ENCODE data around the gene TNNC2.
"Not testable (repeated sequence)": the region's sequence is repeated elsewhere in the genome, so short reads cannot be mapped to it uniquely, and the experiment has no call there.

Gene TNNC2

DNA sequence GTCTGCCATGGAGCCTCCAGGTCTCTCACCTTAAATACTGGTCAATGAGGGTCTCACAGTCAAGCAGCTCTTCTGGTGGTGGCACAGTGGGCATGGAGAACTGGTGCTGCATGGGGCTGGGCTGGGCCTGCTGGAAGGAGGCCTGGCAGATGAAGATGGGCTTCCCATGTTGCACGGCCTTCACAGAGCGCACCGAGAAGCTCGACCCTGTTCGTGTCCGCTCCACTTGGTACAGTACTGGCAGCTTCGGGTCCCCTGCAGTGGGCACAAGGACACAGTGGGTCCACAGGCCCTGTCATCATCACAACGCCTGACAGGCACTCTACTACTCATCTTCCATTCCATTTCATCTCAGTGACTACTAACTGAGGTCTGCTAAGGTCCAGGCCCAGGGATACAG lies 21.3 kb upstream of the TNNC2 start:
- DNase-seq: no peak

DNA sequence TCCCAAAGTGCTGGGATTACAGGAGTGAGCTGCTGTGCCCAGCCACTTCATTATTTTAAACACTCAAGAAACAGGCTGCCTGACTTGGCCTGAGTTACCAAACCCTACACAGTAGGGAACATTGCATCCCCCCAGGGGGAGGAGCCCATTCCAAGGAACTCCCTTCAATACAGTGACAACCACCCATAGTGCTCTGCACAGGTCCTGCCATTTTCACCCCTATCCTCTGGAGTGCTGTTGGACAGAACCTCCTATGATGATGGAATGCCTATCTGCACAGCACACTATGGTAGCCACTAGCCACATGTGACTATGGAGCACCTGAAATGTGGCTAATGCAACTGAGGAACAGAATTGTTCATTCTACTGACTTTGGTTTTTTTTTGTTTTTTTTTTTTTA lies 18.3 kb upstream of the TNNC2 start:
- no peak for DNase-seq

DNA sequence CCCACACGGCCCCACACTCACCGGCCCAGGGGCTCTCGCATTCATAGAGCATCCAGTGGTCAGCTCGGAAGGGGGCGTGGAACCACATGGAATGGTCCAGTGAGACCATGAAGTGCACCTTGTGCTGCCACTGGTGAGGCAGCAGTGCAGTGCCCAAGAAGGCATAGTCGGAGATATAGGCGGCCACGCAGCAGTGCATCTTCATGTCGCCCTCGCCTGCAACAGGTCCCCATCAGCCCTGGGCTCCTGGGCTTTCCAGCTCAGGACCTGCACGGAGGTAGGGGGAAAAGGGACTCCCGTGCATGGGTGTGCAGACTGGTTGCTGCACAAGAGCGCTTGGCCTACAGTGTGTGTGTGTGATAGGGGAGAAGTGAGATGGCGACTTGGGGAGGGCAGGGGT lies 16.4 kb upstream of the TNNC2 start:
- no peak for DNase-seq

DNA sequence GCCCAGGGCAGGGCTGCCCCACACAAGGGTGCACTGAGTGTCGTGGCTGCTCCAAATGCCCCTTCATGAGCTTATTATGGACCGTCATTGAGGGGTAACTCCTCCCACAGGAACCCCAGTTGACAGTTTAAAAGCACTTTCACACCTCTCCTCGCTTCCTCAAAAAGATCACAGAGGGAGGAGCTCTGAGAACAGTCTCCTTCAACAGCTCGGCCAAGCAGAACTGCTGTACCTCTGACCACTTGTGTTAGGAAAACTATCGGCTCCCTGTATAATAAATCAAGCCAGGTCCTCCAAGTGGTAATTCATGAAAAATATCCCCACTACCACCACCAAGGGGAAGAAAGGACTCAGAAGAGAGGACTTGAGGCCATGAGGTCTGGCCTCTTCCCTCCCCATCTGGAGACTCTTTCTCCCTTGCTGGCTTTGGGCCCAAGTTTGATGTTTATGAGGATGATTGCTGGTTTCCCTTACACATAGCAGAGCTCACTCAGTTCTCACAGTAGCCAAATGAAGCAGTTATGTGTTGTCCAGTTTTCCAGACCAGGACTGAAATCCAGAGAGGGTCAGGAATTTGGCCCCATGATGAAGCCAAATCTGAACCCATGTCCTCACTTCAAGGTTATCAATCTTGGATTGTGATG lies 15.2 kb upstream of the TNNC2 start:
- no peak for DNase-seq

DNA sequence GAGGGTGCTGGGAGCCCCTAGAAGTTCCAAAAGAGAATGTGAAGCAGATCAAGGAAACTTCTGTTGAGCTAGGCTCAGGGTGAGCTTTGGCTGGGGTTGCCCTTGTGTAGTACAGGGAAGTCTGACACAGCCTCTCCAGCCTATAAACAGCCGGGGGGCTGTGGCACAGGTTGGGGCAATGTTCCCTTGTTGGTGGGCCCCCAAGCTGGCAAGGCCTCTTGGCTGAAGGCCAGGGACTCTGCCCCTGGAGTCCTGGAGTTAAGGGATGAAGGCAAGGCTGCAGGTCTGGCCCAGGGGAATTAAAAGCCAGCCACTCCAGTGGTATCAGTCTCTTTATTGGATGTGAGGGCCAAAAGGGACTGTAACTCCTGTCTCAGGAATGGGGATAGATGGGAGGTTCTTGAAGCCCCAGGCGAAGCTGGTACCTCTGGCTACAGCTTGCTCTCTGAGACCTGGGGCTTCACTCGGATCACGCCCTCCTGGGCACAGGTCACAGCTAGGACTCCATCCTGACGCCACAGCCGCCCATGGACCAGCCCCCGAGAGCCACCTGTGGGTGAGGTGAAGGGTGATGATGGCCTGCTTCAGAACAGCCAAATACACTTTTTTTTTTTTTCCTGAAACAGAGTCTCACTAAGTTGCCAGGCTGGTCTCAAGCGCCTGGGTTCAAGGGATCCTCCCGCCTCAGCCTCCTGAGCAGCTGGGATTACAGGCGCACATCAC lies 14.5 kb upstream of the TNNC2 start:
- no peak for DNase-seq

DNA sequence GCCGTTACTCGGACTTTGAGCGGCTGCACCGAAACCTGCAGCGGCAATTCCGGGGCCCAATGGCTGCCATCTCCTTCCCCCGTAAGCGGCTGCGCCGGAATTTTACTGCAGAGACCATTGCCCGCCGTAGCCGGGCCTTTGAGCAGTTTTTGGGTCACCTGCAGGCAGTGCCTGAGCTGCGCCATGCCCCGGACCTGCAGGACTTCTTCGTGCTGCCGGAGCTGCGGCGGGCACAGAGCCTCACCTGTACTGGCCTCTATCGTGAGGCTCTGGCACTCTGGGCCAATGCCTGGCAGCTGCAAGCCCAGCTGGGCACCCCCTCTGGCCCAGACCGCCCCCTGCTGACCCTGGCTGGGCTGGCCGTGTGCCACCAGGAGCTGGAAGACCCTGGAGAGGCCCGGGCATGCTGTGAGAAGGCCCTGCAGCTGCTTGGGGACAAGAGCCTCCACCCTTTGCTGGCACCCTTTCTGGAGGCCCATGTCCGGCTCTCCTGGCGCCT lies 13.6 kb upstream of the TNNC2 start:
- DNase-seq: no peak

DNA sequence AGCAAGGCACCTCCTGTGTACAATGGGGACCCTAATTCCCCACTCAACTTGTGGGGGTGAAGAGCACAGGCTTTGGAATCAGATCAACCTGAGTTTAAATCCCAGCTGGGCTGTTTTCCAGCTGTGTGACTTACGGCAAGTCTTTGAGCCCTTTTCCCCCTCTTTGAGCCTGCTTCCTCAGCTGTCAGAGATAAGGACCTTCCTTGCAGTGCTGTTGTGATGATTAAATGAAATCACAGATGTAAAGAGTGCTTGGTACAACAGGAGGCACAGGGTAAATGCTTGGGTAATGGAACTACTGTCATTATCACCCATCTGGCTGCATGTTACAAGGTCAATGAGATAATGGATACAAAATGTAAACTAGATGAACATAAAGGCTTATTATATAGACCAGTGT lies 9.7 kb upstream of the TNNC2 start:
- DNase-seq: no peak

DNA sequence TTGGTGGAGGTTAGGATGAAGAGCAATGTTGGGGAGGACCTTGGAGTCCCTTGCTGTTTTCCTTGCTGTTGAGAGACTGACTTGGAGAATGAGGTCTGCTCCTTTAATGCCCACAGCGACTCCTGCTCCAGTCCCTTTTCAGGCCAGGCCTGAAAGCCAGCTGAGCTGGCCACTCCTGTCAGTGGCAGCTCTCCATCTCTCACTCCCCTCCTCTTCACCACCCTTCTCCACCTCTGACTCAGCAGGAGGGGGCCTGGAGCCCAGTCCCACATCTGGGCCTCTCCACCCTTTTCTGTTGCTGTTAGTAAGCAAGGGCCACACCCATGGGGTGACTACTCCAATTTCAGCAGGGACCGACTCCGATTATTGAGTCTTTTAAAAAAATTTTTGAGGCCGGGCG lies 8.7 kb upstream of the TNNC2 start:
- DNase-seq: no peak

DNA sequence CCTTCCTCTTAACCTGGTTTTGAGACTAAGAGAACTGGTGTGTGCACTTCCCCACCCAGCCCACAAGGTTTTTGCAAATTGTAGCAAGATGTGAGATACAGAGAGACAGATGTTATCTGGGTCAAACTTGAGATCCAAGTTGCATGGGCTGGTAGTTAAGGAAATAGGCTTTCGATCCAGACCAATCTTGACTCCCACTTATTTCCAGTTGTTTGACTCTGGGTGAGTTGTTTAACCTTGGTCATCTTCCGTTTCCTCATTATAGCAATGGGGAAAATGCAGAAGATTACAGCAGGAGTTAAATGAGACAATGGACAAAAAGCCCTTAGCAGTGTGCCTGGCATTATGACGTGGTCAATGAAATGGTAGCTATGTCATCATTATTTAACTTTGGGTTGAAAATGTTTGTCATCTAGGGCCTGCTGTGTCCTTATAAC lies 8.2 kb upstream of the TNNC2 start:
- DNase-seq: no peak

DNA sequence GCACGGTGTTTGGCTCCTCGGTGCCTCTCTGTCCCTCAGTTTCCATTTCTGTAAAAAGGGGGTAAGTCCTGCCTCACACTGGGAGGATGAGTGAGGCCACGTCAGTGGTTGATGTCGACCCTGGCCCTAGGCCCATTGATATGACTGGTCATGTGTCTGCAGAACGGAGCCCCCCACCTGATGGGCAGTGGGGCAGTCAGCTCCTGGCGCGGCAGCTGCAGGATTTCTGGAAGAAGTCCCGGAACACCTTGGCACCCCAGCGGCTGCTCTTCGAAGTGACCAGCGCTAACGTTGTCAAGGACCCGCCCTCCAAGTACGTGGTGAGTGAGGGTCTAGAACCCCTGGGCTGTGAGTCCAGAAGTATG lies 7.7 kb upstream of the TNNC2 start:
- DNase-seq: no peak

DNA sequence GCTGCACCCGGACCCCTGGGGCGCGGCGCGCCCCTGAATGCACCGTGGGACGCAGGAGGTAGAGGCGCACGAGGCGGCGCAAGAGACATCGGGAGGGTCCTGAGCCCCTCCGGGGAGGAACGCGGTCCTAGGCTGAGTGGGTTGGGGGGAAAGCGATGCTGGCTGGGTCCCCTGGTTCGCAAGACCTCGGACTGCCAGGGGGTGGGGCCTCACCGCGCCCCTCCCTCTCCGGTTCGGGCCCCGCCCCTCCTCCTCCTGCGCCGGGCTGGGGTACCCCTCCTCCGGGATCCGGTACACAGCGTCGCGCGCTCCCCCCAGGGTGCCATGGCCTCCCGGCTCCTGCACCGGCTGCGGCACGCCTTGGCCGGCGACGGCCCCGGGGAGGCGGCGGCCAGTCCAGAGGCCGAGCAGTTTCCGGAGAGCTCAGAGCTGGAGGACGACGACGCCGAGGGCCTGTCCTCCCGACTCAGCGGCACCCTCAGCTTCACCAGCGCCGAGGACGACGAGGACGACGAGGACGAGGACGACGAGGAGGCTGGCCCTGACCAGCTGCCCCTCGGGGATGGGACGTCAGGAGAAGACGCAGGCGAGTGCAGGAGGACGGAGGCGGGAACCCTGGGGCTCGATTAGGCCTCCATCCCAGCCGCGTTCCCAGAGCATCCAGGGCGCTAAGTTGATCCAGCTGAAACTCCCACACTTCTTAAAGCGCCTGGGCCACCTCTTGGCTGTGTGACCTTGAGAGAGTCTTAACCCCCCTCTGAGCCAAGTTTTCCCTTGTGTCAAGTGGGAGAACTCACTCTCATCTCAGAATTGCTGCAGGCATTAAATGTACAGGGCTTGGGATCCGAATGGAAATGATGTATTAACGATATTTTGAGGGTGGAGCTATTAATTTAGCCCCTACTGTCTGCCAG lies 7.0 kb upstream of the TNNC2 start:
- peak; percentile 92 for DNase-seq

DNA sequence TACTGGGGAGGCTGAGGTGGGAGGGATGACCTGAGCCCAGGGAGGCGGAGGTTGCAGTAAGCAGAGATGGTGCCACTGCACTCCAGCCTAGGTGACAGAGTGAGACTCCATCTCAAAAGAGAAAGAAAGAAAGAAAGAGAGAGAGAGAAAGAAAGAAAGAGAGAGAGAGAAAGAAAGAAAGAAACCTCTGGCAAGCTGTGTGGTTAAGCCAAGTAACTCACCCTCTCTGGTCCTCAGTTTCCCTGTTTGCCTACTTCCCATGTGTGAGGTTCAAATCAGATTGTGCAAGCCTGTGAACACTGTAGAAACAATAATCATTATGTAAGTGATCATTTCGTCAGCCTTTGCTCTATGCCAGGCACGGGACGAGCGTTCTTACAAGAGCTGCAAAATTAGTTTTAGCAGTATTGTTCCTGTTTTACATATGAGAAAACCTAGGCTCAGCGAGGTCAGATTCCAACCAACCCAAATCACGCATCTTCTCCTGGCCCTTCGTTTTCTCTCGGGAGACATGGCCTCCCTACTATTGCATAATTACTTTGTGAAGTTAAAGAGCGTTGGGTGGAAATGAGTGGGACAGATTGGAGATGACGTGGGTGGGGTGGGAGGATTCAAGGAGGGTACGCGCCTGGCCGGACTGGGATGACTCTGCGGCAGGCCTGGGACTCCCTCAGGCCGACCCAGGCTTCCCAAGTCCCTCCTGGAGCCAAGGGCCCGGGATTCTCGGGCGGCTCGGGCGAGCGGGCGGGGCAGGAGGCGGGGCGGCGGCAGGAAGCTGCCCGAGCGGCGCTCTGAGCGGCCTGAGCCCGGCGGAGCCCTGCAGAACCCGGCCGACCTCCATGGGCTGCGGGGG lies 6.1 kb upstream of the TNNC2 start, which contains the start of gene SNX21:
Gene SNX21, plus strand, starts transcription at position 770 of the 853 bp plus-strand sequence. CDS start 121 bp downstream, outside the sequence.
- peak; percentile 91 for DNase-seq

DNA sequence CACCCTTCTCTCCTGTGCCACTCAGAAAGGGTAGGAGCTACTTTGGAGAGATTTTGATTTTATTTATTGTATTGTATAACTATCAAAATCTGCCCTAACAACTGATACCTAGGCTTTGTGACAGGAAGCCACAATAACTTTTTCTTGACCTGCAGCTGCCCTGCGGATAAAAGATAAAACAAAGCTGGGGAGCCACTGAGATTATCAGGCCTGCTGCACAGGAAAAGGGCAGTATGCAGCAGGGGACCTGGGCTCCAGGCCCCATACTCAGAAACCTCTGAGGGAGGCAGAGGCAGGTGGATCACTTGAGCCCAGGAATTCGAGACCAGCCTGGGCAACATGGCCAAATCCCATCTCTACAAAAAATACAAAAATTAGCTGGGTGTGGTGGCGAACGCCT lies 5.5 kb upstream of the TNNC2 start:
- no peak for DNase-seq

DNA sequence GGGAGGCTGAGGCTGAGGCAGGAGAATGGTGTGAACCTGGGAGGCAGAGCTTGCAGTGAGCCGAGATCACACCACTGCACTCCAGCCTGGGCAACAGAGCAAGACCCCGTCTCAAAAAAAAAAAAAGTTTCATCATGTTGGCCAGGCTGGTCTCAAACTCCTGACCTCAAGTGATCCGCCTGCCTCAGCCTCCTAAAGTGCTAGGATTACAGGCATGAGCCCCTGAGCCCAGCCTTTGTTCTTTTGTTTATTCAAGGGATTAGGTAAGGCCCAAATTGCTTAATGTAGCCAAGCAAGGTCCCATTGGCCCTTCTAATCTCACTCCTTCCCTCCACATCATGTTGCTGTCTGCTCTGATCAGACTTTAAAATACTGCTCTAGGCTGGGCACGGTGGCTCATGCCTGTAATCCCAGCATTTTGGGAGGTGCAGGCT lies 2.6 kb upstream of the TNNC2 start:
- DNase-seq: not testable (repeated sequence)

DNA sequence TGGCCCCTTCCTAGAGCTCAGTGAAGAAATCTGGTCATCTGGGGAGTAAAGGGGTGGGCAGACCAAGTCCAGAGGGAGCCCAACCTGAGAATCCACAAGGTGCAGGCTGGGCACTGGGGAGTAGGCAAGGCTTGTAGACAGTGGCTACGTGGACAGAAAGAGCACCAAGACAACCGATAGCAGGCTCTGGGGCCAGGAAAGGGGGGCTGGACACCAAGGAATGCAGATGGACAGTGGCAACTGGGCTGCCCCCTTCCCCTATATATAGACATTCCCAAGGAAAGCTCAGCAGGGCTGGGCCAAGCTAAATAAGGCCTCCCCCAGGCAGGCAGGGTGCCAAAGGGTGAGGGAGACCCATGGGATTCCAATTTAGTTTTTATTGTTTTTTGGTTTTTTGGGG lies 1.5 kb upstream of the TNNC2 start:
- no peak for DNase-seq

DNA sequence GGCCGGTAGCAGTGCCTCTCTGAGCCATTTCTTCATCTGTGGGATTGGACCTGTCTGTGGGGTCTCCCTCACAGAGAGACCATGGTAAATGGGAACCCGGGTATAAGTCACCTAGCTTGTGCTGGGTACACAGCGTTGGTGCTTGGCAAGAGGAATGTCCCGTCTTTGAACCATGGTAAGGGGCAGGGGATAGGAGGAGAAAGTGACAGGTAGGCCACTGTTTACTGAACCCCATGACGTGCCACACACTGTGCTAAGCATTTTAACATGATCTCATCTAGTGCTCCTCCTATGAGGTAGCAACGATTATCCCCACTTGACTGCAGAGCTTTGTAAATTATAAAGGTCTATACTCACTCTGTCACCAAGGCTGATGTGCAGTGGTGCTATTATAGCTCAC lies 600 bp upstream of the TNNC2 start:
- no peak for DNase-seq

DNA sequence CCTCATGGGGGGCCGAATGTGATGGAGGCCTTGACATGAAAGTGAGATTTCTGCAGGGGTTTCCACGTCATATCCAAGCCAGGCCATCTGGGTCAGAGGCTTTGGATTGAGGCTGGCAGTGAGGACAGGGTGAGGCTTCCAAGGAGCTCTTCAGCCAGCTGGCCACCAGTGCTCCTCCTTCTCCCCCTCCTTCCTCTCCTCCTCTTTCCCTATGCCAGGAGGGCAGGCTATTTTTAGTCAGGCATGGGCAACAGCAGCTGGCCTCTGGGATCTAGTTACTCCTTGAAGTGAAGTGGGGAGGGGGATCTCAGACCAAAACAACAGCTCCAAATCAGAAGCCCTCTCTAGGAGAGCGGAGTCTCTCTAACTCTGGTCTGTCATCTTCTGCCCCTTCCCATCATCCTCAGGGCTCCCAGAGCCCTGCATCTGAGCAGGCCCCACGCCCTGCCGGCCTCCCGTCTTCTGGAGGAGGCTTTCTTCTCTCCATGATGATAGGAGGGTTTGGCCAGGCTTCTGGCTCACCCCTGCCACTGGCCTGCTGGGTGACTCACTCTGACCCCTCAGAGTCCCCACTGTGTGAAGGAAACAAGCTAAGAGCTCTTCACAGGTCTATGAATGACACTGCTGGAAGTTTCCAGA lies 612 bp downstream of the TNNC2 start:
- DNase-seq: no peak

DNA sequence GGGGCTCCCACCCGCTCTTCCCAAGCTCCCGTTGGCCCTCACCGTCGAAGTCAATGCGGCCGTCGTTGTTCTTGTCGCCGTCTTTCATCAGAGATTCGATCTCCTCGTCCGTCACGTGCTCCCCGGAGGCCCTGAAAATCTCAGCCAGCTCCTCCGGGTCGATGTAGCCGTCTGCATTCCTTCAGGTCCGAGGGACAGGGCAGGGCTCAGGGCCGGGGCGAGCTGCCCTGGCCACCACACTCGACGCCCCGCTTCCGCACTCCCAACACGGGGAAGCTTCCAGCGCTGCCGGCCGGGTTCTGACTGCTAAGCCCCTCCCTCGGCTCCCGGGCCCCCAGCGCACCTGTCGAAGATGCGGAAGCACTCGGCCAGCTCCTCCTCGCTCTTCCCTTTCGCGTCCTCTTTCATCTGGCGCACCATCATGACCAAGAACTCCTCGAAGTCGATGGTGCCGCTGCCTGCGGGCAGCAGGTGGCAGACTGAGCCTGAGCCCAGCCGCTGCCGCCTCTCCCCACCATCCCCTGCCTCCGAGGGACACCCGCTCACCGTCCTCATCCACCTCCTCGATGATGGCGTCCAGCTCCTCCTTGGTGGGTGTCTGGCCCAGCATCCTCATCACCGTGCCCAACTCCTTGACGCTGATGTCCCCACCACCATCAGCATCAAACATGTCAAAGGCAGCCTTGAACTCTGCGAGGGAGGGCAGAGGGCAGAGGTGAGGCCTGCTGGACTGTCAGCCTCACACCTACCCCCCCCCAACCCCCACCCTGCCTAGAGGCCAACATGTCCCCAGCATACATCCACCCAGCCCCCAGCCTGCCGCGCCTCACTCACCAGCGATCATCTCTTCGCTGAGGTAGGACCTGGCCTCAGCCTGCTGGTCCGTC lies 2.9 kb downstream of the TNNC2 start:
- DNase-seq: peak; percentile 53

DNA sequence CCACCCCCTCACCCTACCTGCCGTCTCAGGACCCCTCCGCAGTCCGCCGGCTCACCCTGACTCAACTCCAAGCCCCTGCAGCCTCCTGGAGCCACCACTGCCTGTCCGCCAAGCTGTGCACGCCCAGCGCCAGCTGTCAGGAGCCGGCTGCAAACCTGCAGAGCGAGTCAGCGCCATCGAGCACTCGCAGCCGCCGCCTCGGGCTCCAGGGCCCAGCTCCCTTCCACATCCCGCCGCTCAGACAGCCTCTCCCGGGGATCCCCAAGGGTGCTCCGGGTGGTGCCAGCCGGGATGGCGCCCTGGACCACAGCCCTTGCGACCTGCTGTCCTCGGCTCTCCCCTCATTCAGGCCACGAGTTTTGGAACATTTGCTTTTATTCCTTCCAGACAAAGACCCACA lies 4.3 kb downstream of the TNNC2 start:
- DNase-seq: peak; percentile 76

DNA sequence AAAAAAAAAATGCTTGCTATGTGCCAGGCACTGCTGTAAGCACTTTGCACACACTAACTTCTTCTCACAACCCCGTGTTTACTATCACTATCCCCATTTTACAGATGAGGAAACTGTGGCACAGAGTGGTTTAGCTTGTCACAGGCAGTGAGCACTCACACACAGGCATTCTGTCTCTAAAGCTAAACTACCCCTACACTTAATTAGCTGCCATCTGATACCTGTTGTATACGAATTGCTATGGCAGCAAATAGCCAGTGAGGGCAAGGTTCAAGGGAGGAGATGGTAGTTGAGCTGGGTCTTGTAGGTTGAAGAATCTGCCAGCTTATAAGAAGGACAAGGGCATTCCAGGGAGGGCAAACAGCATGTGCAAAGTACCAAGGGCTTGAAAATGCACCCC lies 5.2 kb downstream of the TNNC2 start:
- DNase-seq: no peak

DNA sequence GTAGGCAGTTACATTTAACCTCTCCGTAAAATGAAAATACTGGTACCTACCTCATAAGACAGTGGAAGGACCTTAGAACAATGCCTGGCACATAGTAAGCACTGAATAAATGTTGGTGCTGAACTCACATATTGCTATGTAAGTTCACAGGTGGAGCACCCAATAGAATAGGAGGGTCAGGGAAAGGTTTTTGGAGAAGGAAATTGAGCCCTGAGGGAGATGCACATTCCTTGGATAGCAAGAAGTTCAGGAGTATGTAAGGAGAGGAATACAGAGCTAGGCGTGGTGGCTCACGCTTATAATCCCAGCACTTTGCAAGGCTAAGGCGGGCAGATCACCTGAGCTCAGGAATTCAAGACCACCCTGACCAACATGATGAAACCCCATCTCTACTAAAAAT lies 7.6 kb downstream of the TNNC2 start:
- no peak for DNase-seq
